ENCODE measurements around the gene CAPN9.

Gene CAPN9

GRCh38 chr1:230770317-230770716 is 23.1 kb downstream of the CAPN9 start:
- no peak for DNase-seq (ENCODE audit: low read depth in 2 of 2)

DNA sequence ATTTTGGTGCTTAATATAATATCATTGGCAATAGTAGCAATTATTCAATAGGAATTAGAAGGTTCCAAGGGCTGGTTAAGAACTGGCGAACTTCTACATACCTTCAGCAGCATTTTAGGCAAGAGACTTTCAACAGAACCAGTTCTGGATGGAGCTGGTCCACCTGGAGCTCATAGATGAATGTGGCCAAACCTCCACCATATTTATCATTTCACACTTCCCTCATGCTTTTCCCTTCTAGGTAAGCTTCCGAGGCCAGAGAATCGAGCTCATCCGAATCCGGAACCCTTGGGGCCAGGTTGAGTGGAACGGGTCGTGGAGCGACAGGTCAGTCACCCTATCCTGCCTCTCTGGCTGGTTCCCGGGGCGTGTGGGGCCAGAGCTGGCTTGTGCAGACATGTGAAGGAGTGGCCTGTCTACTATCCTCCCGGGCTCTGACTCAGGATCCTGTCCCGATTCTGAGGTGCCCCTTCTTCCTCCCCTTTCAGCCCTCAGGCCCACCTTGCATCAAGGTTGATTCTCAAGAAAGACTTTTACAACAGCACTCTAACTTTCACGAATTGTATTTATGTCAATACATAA is 24.7 kb downstream of the CAPN9 start:
- DNase-seq (ENCODE audit: low read depth in 2 of 2): no peak

DNA sequence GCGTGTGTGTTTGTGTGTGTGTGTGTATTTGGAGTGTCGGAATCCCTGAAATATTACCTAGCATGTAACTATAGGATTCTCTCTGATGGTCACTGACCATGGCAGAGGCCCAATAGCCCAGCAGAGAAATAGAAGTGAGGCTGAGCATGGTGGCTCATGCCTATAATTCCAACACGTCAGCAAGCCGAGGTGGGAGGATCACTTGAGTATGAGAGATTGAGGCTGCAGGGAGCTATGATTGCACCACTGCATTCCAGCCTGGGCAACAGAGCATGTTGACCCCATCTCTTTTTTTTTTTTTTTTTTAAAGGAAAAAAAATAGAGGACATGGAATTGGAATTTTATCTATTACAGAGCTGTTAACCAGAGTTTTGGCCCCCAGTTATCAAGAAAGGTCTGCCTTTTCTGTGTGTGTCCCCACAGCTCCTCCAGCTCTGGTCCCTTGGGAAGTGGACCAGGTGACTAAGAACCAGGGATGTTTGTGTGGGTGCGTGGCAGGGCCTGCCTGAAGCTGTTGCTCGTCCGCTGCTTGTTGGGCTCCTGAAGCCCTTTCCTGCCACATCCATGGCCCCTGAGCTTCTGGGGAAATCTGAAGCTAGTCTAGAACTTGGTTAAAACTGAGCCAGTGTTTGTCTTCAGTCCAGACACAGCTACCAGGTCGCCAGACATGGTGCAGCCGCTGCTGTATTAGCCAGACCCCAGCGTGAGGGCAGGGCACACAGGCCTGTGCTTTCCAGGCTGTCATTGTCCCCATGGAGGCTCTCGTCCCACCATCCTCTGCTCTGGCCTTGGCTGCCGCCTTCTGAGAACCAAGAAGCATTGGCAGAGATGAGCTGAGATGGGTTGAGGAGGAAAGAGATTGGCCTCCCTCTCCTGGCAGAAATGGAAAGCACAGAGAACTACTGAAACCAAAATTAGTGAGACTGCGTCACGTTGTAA is 25.5 kb downstream of the CAPN9 start:
- no peak for DNase-seq (ENCODE audit: low read depth in 2 of 2)

- DNase-seq (ENCODE audit: low read depth in 2 of 2): no peak
Observed at GRCh38 chr1:230773396-230774033, 26.3 kb downstream of the CAPN9 start.

DNA sequence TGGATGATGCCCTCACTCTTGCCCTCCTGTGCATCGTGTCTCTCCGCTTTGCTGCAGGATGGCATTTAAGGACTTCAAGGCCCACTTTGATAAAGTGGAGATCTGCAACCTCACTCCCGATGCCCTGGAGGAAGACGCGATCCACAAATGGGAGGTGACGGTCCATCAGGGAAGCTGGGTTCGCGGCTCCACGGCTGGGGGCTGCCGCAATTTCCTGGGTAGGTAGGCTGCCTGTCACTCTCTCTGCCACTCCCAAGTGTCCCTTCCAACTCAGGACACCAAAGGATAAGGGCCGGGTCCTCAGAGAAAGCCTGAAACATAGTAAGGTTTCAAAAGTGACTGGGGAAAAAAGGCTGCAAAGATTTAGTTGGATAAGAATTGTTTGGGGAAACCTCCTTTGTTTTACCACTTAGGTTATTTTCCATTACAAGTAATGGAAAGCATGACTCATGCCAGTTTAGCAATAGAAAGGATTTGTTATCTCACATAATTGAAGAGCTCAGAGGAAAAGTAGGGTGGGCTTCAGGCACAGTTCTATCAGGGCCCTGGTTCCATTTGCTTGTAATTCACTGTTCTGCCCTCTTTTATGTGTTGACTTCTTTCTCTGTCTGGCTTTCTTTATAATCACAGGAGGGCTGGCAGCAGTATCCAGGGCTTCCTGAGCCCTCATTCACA is 31.9 kb downstream of the CAPN9 start:
- DNase-seq (ENCODE audit: low read depth in 2 of 2): no peak

DNA sequence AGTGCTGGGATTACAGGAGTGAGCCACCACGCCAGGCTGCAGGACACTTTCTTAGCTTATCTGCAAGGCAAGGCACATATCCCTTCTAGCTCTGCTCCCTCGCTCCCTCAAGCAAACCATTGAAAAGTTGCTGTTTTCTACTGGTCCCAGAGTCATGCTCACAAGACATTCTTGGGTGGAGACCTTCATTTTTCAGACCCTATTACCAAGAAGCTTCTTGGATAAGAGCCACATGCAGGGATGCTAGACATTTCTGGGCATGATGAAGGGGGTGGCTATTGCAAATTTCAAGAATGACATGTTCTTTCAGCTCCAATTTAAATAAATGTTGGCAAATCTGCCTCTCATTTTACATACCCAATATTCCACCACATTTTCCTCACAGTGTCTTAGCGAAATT is 33.9 kb downstream of the CAPN9 start:
- DNase-seq (ENCODE audit: low read depth in 2 of 2): no peak

- no peak for DNase-seq (ENCODE audit: low read depth in 2 of 2)
Observed at GRCh38 chr1:230781594-230781993, 34.4 kb downstream of the CAPN9 start.

- no peak for DNase-seq (ENCODE audit: low read depth in 2 of 2)
Observed at GRCh38 chr1:230784163-230784562, 37.0 kb downstream of the CAPN9 start.

GRCh38 chr1:230785636-230786384 is 38.6 kb downstream of the CAPN9 start:
- no peak for DNase-seq (ENCODE audit: low read depth in 2 of 2)

DNA sequence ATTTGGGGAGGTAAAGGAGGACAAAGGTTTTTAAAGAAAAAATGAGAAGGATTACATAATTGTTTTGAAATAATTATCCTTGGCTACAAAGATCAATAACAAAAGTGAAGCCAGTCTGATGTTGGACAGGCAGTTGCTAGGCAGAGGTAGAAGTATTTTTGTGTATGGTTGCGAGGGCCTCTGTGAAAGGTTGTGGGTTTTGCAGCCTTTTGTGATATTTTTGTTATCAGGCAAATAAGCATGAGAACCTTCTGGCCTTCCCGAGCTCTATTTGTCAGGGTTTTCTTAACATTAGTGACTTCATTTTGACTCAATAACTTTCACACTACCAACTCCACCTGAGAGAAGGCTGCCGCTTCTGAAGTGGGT is 39.2 kb downstream of the CAPN9 start:
- no peak for DNase-seq (ENCODE audit: low read depth in 2 of 2)

DNA sequence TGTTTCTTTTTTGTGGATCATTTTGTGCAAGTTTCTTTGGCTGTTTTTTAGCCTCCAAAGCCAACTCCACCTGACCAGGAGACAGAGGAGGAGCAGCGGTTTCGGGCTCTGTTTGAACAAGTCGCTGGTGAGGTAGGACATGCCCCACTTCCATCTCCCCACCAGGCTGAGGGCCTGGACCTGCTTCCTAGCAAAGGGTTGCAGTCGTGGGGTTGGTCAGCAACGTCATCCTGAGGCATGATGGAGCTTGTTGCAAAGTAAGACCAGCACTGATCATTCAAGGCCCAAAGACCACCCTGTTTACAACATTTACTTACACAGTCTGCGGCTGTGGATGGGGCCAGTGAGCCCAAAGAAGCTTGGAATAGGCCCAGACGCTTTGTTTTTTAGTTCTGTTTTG is 40.3 kb downstream of the CAPN9 start:
- DNase-seq (ENCODE audit: low read depth in 2 of 2): no peak

GRCh38 chr1:230788561-230789275 is 41.5 kb downstream of the CAPN9 start:
- DNase-seq (ENCODE audit: low read depth in 2 of 2): no peak

DNA sequence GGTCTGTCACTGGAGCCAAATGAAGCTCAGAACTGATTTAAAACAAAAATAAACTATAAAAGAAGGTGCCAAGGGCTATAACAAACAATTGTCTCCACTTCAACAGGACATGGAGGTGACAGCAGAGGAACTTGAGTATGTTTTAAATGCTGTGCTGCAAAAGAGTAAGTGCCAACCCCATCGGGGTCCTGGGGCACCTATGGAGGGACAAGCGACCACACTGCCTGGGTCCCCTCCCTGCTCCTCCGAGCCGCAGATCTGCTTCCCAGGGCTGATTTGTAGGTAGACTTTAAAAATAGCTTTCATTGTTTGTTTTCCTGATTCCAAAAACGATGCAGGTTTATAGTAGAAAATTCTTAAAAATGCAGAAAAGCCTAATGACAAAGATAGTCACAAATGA is 42.8 kb downstream of the CAPN9 start:
- DNase-seq (ENCODE audit: low read depth in 2 of 2): no peak

GRCh38 chr1:230791986-230792564 is 44.9 kb downstream of the CAPN9 start:
- DNase-seq (ENCODE audit: low read depth in 2 of 2): no peak

DNA sequence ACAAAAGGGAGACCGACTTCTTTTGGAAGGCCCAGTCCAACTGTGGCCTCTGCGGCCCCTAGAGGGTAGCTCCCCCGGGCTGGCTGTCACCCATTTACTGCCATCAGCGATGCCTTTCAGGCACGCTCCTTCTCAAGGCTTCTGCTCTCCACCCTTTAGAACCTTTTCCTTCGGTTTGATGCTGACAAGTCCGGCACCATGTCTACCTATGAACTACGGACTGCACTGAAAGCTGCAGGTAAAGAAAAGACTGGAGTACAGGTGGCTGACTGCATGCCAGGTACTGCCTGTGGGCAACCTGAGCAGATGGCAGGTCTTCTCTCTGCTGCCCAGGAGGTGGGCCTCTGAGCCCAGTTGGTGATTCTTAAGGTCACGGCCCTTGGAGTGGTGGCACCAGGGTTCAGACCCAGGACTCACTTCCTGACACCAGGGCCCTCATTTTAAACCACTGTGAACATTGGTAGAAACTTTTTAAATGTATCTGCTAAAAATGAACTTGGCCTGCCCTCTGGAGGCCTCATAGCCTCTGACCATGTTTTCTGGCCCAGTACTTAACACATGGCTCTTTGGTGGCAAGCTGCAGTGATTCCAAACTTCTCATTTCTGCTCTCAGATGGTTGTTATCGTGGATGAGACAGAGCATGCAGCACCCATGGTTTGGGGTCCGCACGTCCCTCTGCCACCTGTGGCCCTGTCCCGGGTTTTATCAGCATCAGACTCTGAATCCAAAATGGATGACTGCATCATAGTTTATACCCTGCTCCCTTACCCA is 45.7 kb downstream of the CAPN9 start:
- no peak for DNase-seq (ENCODE audit: low read depth in 2 of 2)

- no peak for DNase-seq (ENCODE audit: low read depth in 2 of 2)
Observed at GRCh38 chr1:230793463-230793745, 46.2 kb downstream of the CAPN9 start.

DNA sequence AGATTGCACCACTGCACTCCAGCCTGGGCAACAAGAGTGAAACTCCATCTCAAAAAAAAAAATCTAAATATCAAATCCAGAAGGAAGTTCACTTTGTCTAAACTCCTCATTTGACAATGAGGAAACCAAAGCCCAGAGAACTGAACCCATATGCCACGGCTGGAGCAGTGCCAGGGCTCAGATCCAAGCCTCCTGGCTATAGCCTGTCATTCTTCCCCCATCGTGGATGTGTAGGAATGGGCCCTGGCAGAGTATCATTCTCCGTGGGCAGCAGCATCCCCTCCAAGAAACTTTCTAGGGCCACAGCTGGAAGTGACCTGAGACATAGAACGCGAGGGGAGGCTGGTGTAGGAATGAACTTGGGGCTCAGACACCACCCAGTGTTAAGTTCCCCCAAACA is 47.2 kb downstream of the CAPN9 start:
- no peak for DNase-seq (ENCODE audit: low read depth in 2 of 2)

- DNase-seq (ENCODE audit: low read depth in 2 of 2): no peak
Observed at GRCh38 chr1:230794871-230795605, 47.9 kb downstream of the CAPN9 start.

DNA sequence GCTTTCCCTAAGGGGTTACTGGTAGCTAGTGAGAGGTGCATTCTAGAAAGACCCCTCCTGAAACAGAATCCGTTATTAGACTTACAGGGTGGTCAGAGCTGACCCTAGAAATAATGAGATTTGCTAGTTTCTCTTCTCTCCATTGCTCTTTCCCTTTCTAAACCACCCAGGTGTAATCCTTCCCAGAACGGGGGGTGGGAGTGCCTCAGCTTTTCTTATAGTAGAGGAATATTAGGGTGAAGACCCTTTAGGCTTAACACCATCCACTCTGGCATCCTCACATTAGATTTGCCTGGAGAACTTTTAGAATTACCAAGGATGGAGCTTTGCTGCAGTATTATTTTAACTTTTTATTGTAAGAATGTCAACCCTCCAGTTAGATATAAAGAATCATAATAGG is 49.4 kb downstream of the CAPN9 start:
- DNase-seq (ENCODE audit: low read depth in 2 of 2): no peak

Measured in activated CD4-positive, alpha-beta T cell treated with anti-CD3 and anti-CD28 coated beads for 24 hours (primary cell).